HCT116 (cell line): ENCODE data around the gene MRPL42.

Source experiments
- CEBPB ChIP-seq: IDR thresholded peaks from 2 replicates; pipeline ENCODE4 v1.6.1; 2012; ENCODE audit warnings: low read depth
- CTCF ChIP-seq, 3 experiments: fragments of 200-600 bp in 1 of 3; sonication (generic) in 1 of 3; IDR thresholded peaks in 2 of 3; conservative IDR thresholded peaks in 1 of 3; 2 replicates each; pipeline ENCODE4 v1.5.1; 2012 to 2017; ENCODE audit warnings: low read depth in 2 of 3, low read length in 2 of 3, antibody characterized with exemption in 1 of 3, borderline replicate concordance in 1 of 3, control low read depth in 1 of 3, mild to moderate bottlenecking in 1 of 3, mixed read lengths in 1 of 3, mixed run types in 1 of 3, moderate library complexity in 1 of 3; ENCODE audit not compliant: insufficient read depth in 1 of 3
- EGR1 ChIP-seq: IDR thresholded peaks from 2 replicates; pipeline ENCODE4 v1.6.1; 2012; ENCODE audit warnings: low read depth
- FOSL1 ChIP-seq: IDR thresholded peaks from 2 replicates; pipeline ENCODE4 v1.6.1; 2012; ENCODE audit warnings: low read depth
- MAX ChIP-seq: IDR thresholded peaks from 2 replicates; pipeline ENCODE4 v1.6.1; 2012
- REST ChIP-seq: IDR thresholded peaks from 2 replicates; pipeline ENCODE4 v1.6.1; 2012; ENCODE audit warnings: low read depth
- TCF7L2 ChIP-seq: IDR thresholded peaks from 2 replicates; pipeline ENCODE4 v1.7.0; 2011; ENCODE audit warnings: borderline replicate concordance, inconsistent platforms; ENCODE audit not compliant: insufficient read depth, insufficient read length; ENCODE audit errors: extremely low read depth

- TF ChIP-seq FOSL1 (no peak), CEBPB (no peak), CTCF (IDR thresholded peaks at IDR 0.05 in 2 of 3, conservative IDR thresholded peaks at IDR 0.05 in 1 of 3; ENCODE audit: borderline replicate concordance in 1 of 3, insufficient read depth in 1 of 3, low read depth in 2 of 3, low read length in 2 of 3) (no peak), REST (no peak), MAX (no peak), EGR1 (no peak), TCF7L2 (no peak)
Observed at GRCh38 chr12:93500667-93501066, 33.4 kb downstream of the MRPL42 start.
